HG03439 (cell line): ENCODE results near the gene CHST8.

Source experiments
- ATAC-seq: cut with Tn5 transposase; IDR thresholded peaks from one replicate; pipeline ENCODE4 v1.9.1; 2021; ENCODE audit warnings: mild to moderate bottlenecking, moderate library complexity; ENCODE audit not compliant: unreplicated experiment

Gene CHST8

GRCh38 chr19:33781415-33781935 lies 159.7 kb downstream of the CHST8 start:
- no peak for ATAC-seq

DNA sequence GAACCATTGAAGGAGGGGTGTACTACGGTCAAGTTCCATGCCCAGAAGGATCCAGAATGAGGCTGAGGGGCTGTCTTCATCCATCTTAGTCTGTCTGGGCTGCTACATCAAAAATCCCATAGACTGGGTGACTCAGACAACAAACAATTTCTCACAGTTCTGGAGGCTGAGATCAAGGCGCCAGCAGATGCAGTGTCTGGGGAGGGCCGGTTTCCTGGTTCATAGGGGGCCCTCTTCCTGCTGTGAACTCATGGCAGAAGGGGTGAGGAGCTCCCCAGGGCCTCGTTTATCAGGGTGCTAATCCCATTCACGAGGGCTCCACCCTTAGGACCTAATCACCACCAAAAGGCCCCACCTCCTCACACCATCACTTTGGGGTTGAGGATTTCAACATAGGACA lies 160.2 kb downstream of the CHST8 start:
- ATAC-seq = no peak

GRCh38 chr19:33784432-33784831 lies 162.7 kb downstream of the CHST8 start:
- ATAC-seq = no peak

GRCh38 chr19:33785795-33786194 lies 164.0 kb downstream of the CHST8 start:
- ATAC-seq = no peak

GRCh38 chr19:33788676-33789075 lies 166.9 kb downstream of the CHST8 start:
- no peak for ATAC-seq

- no peak for ATAC-seq
Observed at GRCh38 chr19:33789344-33789743, 167.6 kb downstream of the CHST8 start.

GRCh38 chr19:33794683-33795369 lies 173.1 kb downstream of the CHST8 start:
- ATAC-seq = no peak

- ATAC-seq = no peak
Observed at GRCh38 chr19:33795370-33796163, 173.8 kb downstream of the CHST8 start.

DNA sequence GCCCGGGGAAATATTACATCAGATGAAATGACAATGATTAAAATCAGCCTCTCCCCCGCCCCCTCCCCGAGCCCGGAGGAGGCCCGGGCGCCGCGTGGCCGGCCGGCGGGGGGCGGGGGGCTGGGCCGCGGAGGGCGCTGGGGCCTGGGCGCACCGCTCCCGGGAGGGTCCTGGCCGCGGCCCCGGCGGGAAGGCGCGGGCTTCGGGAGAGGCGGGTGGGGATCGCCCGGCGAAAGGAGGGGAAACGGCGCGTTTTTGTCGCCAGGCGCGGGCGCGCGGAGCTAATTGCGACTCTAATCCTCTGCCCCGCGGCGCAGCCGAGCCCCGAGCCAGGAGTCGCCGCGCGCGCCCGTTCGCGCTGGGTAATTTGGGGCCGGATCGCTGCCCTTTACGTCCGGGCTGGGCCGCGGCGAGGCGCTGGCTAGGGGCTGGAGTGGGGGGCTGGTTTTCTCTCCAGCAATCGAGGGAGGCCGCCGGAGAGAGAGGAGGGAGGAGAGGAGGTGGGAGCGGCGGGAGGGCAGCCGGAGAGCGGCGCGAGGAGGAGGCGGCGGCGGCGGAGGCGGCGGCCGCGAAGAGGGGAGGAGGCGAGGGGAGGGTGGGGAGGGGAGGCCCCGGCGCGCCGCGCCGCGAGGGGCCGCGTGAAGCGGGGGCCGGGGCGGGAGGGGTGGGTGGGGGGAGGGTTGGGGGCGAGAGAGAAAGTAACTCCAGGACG lies 174.6 kb downstream of the CHST8 start, which contains the start of gene KCTD15:
KCTD15 (plus strand) TSS at position 707 of the 712 bp plus-strand sequence. CDS start 3,585 bp downstream, outside the sequence.
- ATAC-seq = no peak

- ATAC-seq = no peak
Observed at GRCh38 chr19:33797802-33798671, 176.3 kb downstream of the CHST8 start.

DNA sequence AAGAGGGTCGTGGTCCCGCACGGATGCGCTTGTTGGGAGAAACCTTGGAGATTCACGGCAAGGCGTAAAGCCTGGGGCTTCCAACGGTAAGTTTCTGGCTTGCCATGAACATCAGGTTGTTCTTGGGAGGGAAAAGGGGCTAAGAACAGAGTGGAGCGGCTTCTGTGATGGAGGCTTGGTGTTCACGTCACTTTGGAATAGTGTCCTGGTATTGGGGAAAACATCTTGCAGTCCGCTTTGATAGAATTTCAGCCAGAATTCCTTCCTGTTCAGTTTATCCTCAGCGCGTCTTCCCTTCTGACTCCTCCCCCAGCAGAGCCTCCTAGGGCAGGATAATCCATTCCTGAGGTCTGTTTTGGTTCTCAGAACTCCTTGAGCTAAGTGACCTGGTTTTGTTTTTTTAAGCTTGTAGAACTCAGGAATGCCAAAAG lies 176.9 kb downstream of the CHST8 start:
- ATAC-seq = no peak

DNA sequence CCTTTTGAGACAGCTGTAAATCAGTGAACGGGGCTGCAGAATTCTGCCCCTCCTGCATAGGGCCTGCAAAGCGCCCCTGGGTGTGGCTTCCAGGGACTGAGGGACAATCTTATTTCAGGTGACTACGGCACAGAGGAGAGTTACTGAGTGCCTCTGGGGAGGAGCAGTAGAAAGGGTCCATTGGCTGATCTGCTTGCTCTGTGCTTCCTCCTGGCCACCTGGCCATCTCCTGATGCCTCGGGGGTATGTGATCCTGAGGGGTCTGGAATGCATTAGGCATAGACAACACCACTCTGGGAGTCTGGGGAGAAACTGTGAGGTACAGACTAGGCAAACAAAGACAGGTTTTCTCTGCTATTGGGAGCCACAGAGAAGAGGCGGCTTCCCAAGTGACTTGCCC lies 177.7 kb downstream of the CHST8 start:
- ATAC-seq = no peak

- ATAC-seq = no peak
Observed at GRCh38 chr19:33800012-33800680, 178.4 kb downstream of the CHST8 start.

DNA sequence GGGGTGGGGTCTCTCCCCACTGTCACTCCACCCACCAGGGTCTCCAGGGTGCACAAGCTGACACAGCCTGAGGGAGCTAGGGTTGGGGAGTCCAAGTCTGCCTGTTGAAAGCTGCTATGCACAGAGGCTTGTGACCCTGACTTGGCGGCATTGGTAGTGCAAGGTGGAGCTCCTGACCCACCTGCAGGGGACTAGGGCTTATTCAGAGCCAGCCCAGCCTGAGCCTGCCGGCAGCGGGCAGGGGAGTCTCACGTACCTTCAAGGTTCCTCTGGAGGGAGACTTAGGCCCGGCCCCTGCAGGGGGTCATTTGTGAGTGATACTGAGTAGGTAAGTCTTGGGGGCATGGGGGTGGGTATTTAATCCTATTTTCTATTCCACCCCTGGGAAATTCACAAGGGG lies 179.7 kb downstream of the CHST8 start:
- no peak for ATAC-seq

DNA sequence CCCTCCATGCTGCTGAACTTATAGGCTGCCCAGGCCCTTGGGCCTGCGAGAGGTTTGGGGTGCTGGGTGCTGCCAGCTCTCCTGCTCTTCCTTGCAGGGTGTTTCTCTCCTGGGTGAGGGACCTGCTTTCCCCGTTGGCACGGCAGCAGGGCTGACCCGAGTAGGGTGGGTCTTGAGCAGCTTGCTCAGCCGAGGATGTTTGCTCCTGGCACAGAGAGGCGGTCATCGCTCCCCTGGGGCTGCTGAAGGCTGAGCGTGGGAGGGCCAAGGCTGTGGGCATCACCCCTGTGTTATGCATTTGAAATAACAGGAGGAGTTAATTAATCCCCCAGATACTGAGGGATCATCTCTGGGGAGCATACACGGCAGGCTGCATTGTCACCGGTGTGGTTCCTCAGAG lies 180.2 kb downstream of the CHST8 start:
- ATAC-seq = no peak

DNA sequence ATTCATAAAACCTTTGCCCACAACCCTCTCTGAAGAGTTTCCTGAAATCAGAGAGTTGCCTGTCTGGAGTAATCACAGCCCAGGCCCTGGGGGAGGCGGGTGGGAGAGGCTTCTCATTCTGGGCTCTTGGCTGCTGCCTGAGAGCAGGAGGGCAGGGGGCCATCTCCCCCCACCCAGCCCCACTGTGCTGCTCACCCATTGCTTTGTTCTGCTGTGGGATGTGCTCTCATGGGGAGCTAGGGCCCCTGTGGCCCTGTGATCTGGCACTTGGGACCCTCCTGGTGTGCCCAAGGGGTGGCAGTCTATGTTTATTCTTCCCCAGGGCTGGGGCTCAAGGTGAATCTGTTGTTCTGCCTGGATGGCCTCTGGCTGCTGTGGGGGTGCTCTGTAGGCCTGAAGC lies 181.0 kb downstream of the CHST8 start:
- ATAC-seq = no peak

DNA sequence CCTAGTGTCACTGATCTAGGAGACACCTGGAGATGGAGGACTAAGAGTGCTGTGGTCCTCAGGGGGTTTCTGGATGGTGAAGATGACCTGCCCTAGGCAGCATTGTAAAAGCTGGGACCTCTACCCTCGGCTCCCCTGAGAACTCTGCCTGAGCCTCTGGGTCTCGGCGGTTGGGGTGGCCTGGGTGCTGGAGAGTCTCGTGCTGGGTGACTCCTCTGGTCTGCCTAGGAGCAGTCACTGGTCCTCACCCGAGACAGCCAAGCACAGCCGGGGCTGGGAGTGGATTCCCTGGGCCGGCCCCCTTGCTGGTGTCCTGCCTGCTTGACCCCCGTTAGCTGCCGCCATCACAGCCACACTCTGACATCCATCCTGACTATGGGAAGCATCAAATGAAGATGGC lies 181.6 kb downstream of the CHST8 start:
- no peak for ATAC-seq

GRCh38 chr19:33804021-33804799 lies 182.5 kb downstream of the CHST8 start:
- ATAC-seq = no peak

- ATAC-seq = no peak
Observed at GRCh38 chr19:33805313-33805712, 183.6 kb downstream of the CHST8 start.
